ENCODE data around the gene CYP26C1. TPM values are rescaled to one million over a fixed set of nuclear protein-coding genes. Genes with fewer than 3 reads are reported as not detected.

CYP26C1 gene
- total RNA-seq, 2 experiments from 2014 or later, result not detected

DNA sequence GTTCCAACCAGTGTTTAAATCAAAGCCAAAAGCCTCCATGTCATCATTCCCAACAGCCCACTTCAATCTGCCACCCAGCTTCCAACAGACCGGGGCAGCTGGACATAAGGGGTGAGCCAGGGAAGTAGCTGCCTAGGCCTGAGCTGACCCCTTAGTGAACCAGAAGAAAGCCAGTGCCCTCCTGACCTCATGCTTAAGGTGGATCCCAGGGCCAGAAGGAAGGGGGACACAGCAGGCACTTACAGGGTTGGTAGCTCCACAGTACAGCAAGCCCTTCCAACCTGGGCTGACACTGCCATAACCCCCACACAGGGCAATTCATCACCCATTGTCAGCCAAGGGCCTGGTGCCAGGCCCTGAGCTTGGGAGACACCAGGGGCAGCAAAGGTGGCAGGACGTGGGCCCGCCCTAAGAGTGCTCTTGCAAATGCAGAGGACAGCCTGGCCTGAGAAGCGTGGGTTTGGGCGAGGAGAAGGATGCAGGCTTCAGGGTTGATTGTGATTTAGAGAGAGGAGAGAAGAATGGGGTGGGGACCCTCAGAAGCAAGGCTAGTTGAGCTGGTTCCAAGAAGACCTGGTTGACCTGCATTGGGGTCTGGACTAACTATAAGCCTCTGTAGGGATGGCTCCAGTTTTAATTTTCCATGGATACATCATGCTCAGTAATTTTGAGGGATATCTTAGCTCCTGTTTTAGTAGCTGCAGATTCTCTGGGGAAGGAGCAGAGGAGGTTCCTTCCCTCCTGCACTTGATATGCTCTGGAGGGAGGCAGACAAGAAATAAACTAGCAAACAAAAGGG is 10.0 kb downstream of the CYP26C1 start:
- no peaks in the 10 kb centered on the region for H3K36me3 Mint-ChIP-seq
- peaks cover 32% of the 10 kb centered on the region for H3K4me1 Mint-ChIP-seq
- H3K27ac Mint-ChIP-seq, result no peak overlapping the region
- H3K9me3 Mint-ChIP-seq, result no peaks in the 10 kb centered on the region
- no peak overlapping the region for H3K4me3 Mint-ChIP-seq
- peaks cover 94% of the 10 kb centered on the region for H3K27me3 Mint-ChIP-seq
- DNase-seq, result no peak

DNA sequence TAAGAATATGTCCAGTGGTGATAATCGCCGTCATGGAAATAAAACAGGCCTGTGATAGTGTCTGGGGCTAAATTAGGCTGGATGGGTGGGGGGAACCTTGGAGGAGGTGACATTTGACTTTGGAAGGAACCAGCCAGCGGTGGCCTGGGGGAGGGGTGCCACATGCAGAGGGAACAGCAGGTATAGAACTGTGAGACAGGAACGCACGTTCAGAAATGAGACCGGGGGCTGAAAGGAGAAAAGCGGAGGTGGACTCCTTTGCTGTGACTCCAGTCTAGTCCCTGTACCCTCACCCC is 10.5 kb downstream of the CYP26C1 start:
- H3K27ac Mint-ChIP-seq, result no peak overlapping the region
- no peaks in the 10 kb centered on the region for H3K36me3 Mint-ChIP-seq
- H3K9me3 Mint-ChIP-seq, result no peaks in the 10 kb centered on the region
- H3K27me3 Mint-ChIP-seq, result peaks cover 97% of the 10 kb centered on the region
- peaks cover 34% of the 10 kb centered on the region for H3K4me1 Mint-ChIP-seq
- no peak for DNase-seq
- no peak overlapping the region for H3K4me3 Mint-ChIP-seq

DNA sequence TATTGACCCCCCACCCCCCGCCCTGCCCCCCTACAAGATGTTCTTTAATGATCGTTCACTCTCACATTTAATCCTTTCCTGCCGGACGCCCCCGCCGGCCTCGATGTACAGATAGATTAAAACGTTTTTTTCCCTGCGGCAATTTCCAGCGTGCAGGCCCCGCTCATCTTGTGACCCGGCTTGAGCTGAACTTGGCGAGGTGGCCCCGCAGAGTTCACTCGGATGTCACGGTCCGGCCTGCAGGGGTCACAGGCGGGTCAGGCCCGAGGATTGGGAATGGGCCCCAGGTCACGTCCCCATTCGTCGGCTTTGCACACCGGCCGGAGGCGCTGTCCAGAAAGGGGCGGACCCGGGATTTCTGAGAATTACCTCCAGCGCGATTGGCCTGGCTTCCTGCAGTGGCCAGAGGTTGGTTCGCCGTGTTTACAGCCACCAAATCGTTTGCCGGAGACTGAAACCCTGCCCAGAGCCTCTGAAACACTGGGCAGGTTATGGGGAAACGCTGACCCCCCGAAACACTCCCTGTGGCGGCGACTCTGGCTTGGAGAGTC is 11.2 kb downstream of the CYP26C1 start:
- no peak for DNase-seq
- Mint-ChIP-seq H3K9me3 (no peaks in the 10 kb centered on the region), H3K27ac (no peak overlapping the region), H3K36me3 (no peaks in the 10 kb centered on the region), H3K4me1 (peaks cover 34% of the 10 kb centered on the region), H3K27me3 (peaks cover 97% of the 10 kb centered on the region), H3K4me3 (no peak overlapping the region)

DNA sequence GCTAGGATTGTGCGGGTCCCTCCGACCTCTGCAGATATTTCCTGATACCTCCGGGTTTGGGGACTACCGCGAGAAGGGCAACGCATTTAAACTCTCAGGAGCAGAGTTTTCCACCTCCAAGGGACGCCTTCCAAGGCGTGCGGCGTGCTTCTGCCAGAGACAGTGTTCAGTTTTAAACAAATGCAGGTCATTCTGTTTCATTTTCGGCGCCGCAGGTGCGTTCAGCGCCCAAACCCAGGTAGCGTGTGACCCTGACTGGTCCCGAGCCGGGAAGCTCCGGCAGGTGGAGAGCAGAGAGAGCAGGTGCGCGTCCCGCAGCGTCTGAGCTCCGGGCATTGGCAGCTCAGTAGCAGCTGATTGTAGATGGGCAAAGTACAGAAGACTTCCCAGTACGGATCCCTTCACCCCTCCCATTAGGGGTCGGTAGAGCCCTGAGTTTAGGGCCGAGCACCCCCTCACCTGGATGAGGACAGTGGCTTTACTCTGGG is 11.7 kb downstream of the CYP26C1 start:
- Mint-ChIP-seq H3K4me3 (no peak overlapping the region), H3K9me3 (no peaks in the 10 kb centered on the region), H3K4me1 (peaks cover 34% of the 10 kb centered on the region), H3K27ac (no peak overlapping the region), H3K27me3 (peaks cover 96% of the 10 kb centered on the region), H3K36me3 (no peaks in the 10 kb centered on the region)
- DNase-seq, result no peak

DNA sequence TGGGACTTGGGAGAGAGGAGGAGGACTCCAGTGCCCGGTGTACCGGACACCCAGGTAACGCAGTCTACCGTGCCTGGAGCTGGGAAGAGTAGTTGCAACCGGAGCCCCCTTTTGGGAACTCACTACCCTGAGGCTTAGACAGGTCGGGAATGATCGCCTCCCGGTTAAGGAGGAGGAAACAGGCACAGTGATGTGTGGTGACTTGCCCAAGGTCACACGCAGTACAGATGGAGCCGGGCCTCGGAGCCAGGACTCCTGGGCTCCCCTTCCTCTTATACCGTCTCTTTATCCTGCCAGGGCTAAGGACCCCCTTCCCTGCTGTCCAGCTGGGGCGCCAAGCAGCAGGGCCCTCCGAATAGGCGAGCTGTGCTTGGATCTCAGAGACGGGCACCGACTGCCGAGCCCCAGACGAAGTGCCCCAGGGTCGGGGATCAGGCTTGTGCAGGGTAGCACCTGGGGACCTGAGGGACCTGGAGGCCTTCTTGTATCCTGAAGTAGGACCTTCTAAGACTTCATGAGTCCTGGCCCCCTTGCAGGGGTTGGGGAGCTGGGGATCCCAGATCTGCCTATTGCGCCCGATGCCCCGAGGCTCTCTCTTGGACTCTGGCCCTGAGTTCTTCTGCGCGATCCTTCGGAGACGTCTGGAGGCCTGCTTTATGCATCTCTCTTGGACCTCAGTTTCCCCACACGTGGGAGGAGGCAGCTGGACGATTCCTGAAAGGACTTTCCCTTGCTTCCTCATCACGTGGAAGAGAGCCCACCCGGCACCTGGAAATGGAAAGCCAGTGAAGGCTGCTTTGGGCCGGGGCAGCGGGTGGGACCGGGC is 12.3 kb downstream of the CYP26C1 start:
- DNase-seq, result no peak
- Mint-ChIP-seq H3K27me3 (peaks cover 95% of the 10 kb centered on the region), H3K36me3 (no peaks in the 10 kb centered on the region), H3K27ac (no peak overlapping the region), H3K9me3 (no peaks in the 10 kb centered on the region), H3K4me3 (no peak overlapping the region), H3K4me1 (peaks cover 34% of the 10 kb centered on the region)

DNA sequence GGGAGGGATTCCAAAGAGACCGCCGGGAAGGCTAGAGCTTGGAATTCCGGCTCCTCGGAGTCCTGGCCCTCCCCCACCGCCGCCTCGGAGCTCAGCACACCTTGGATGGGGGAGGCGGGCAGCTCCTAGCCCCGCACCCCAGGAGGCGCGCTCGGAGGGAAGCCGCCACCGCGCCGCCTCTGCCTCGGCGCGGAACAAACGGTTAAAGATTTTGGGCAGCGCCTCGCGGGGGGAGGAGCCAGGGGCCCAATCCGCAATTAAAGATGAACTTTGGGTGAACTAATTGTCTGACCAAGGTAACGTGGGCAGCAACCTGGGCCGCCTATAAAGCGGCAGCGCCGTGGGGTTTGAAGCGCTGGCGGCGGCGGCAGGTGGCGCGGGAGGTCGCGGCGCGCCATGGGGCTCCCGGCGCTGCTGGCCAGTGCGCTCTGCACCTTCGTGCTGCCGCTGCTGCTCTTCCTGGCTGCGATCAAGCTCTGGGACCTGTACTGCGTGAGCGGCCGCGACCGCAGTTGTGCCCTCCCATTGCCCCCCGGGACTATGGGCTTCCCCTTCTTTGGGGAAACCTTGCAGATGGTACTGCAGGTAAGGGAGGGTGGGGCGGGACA is 13.0 kb downstream of the CYP26C1 start, which contains the start of gene CYP26A1:
Gene CYP26A1, plus strand, starts transcription at position 355 of the 608 bp plus-strand sequence. Its CDS starts 42 bp downstream, at position 397.
- Mint-ChIP-seq H3K9me3 (no peaks in the 10 kb centered on the region), H3K27me3 (peaks cover 95% of the 10 kb centered on the region), H3K4me3 (peak within 1 kb of the TSS; percentile 75), H3K4me1 (peaks cover 32% of the 10 kb centered on the region), H3K36me3 (no peaks in the 10 kb centered on the region), H3K27ac (no peak within 1 kb of the TSS)
- no peak for DNase-seq

DNA sequence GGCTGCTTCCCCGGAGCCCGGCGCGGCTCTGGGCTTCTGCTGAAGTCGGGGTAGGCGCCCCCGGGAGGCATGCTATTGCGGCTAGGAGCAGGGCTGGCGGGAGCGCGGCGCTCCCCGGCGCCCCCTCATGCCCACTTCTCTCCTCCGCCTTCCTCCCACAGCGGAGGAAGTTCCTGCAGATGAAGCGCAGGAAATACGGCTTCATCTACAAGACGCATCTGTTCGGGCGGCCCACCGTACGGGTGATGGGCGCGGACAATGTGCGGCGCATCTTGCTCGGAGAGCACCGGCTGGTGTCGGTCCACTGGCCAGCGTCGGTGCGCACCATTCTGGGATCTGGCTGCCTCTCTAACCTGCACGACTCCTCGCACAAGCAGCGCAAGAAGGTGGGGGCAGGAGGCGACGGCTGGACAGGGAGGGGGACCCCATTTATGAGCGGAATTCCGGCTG is 13.6 kb downstream of the CYP26C1 start:
- Mint-ChIP-seq H3K4me1 (peaks cover 30% of the 10 kb centered on the region), H3K4me3 (peak overlapping the region; percentile 75), H3K36me3 (no peaks in the 10 kb centered on the region), H3K27ac (no peak overlapping the region), H3K9me3 (no peaks in the 10 kb centered on the region), H3K27me3 (peaks cover 93% of the 10 kb centered on the region)
- no peak for DNase-seq

DNA sequence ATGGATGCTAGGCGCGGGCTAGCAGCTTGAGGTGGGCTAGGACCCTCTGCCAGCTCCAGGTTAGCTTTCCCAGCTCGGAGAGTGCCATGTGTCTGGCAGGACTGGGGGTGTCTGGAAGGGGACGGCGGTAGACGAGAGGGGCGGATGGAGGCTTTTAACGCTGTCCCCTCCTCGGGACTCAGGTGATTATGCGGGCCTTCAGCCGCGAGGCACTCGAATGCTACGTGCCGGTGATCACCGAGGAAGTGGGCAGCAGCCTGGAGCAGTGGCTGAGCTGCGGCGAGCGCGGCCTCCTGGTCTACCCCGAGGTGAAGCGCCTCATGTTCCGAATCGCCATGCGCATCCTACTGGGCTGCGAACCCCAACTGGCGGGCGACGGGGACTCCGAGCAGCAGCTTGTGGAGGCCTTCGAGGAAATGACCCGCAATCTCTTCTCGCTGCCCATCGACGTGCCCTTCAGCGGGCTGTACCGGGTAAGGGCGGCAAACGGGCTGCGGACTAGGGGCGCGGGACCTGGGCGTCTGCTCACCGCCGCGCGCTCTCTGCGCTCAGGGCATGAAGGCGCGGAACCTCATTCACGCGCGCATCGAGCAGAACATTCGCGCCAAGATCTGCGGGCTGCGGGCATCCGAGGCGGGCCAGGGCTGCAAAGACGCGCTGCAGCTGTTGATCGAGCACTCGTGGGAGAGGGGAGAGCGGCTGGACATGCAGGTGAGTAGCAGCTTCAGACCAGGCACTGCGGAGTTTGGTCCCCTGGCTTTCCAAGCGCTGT is 14.2 kb downstream of the CYP26C1 start:
- H3K9me3 Mint-ChIP-seq, result no peaks in the 10 kb centered on the region
- H3K27ac Mint-ChIP-seq, result no peak overlapping the region
- DNase-seq, result no peak
- H3K27me3 Mint-ChIP-seq, result peaks cover 95% of the 10 kb centered on the region
- no peaks in the 10 kb centered on the region for H3K36me3 Mint-ChIP-seq
- peak overlapping the region; percentile 75 for H3K4me3 Mint-ChIP-seq
- peaks cover 30% of the 10 kb centered on the region for H3K4me1 Mint-ChIP-seq

DNA sequence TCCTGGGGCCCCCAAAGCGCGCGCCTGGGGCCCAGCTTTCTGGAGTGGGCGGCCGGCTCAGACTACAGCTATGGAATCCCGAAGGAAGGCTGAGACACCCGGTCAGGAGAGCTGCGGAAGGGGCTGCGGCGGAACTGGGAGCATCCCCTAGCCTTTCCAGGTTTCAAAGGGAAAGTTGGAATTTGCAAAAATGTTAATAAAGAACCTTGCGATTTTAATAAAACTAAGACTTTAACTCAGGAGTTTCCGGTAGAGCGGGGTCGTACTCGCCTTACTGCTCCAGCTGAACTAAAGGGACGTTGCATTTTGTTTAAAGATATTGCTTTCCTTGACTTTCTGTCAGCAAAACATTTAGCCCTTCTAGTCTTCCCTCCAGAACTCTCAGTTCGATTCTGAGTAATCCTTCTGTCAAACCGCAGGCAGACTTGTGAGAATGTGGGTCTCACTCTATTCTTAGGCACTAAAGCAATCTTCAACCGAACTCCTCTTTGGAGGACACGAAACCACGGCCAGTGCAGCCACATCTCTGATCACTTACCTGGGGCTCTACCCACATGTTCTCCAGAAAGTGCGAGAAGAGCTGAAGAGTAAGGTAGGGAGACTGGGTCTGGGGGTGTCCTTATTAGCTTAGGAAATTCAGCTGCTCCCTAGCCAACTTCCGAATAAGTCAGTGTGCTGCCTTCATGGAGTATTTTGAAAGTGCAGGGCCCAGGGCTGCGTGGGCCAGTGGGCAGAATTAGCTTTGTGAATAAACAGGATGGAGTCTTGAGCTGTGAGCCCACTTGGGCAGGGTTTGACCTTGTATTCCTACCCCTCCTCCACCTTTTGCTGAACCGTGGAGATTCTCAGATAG is 15.0 kb downstream of the CYP26C1 start:
- Mint-ChIP-seq H3K36me3 (no peaks in the 10 kb centered on the region), H3K27ac (no peak overlapping the region), H3K9me3 (no peaks in the 10 kb centered on the region), H3K27me3 (peaks cover 93% of the 10 kb centered on the region), H3K4me1 (peaks cover 33% of the 10 kb centered on the region), H3K4me3 (no peak overlapping the region)
- no peak for DNase-seq

DNA sequence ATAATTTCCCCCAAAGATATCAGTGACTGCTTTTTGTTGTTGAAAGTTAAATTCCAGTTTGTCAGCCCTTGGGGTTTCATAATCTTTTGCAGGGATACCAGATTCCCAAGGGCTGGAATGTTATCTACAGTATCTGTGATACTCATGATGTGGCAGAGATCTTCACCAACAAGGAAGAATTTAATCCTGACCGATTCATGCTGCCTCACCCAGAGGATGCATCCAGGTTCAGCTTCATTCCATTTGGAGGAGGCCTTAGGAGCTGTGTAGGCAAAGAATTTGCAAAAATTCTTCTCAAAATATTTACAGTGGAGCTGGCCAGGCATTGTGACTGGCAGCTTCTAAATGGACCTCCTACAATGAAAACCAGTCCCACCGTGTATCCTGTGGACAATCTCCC is 16.3 kb downstream of the CYP26C1 start:
- H3K4me1 Mint-ChIP-seq, result peaks cover 31% of the 10 kb centered on the region
- H3K9me3 Mint-ChIP-seq, result no peaks in the 10 kb centered on the region
- H3K36me3 Mint-ChIP-seq, result no peaks in the 10 kb centered on the region
- H3K27me3 Mint-ChIP-seq, result peaks cover 93% of the 10 kb centered on the region
- H3K27ac Mint-ChIP-seq, result no peak overlapping the region
- no peak overlapping the region for H3K4me3 Mint-ChIP-seq
- no peak for DNase-seq

DNA sequence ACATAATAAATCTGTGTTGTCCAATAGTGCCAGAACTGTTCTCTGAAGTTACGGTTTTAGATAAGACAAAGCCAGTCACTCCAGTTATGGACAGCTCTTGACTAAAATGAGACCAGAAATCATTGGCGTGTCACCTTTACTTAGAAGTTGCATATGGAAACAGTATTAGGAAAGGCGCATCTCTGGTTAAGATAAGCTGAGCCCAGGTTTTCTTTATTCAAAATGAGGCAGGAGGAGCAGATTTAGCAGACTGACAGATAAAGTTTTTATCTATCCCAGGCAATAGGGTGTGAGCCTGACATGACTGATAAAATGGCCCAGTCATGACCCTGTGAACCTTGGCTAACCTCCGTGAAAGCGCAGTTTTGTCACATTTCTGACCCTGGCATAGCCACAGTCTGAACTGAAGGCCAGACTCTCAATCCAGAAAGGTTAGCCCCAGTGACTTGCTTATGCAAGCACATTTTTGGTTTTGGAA is 17.3 kb downstream of the CYP26C1 start:
- Mint-ChIP-seq H3K9me3 (no peaks in the 10 kb centered on the region), H3K36me3 (no peaks in the 10 kb centered on the region), H3K4me3 (no peak overlapping the region), H3K4me1 (peaks cover 23% of the 10 kb centered on the region), H3K27me3 (peaks cover 84% of the 10 kb centered on the region), H3K27ac (no peak overlapping the region)
- no peak for DNase-seq

DNA sequence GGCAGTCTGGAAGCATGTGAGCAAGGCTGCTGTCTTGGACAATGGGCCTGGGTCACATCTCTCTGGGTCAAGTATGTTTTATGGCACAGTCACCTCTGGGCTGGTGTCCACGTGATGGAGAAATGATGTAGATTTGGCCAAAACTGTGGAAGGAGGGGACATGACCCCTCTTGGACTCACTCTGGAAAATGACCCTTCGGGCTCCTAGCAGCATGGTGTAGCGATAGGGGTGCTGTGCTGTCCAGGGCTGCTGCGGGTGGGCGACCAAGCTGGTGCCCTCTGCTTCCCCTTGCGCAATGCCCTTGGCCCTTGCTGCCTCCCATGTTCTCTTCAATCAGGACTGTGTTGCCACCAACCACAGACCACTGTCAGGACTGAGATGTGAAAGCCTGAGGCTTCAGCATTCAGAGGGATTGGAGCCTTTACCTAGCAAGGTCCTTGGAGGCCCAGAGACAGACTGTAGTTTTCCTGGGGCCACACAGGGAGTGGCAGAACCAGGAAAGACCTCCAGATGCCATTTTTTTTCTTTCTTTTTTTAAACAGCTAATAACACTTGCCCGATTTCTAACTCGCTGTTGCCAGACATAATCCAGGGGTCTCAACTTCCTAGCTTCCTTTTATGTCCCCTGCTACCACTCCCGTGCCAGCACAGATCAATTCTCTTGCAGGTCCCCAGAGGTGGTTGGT is 19.2 kb downstream of the CYP26C1 start:
- H3K9me3 Mint-ChIP-seq, result no peaks in the 10 kb centered on the region
- H3K27me3 Mint-ChIP-seq, result peaks cover 66% of the 10 kb centered on the region
- H3K36me3 Mint-ChIP-seq, result no peaks in the 10 kb centered on the region
- no peak overlapping the region for H3K4me3 Mint-ChIP-seq
- no peak overlapping the region for H3K27ac Mint-ChIP-seq
- DNase-seq, result no peak
- H3K4me1 Mint-ChIP-seq, result peaks cover 14% of the 10 kb centered on the region

DNA sequence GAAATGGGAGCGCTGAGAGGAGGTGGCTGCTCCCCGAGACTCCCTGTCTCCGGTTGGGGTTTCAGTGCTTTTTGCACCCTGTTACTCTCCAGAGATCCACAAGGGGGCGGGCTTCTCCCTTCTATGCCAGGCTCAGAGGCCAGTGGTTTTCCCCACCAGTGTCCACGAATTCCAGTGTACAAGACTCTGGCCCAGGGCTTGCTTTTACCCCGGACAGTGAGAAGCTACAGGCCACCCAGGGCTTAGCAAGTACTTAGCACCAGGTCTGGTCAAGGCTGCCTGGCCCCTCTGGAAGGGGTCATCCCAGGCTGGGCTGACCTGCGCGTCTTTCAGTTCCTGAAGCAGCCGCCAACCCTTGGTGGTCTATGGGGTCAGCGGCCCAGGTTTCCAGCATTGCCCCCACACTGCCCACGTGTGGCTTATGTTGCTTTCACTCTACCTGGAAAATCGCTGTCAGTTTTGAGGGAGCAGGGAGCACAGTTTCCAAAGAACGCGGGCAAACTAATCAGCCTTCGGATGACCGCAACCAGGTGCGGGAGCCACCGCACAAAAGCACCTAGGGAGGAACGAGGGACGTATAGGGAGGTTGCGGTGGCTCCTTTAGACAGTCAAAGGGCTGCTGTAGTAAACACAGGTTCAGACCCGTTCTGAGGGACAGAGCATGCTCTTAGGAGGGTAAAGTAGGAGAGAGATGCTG is 19.9 kb downstream of the CYP26C1 start:
- H3K36me3 Mint-ChIP-seq, result no peaks in the 10 kb centered on the region
- H3K27me3 Mint-ChIP-seq, result peaks cover 59% of the 10 kb centered on the region
- no peak for DNase-seq
- H3K9me3 Mint-ChIP-seq, result no peaks in the 10 kb centered on the region
- peaks cover 8% of the 10 kb centered on the region for H3K4me1 Mint-ChIP-seq
- no peak overlapping the region for H3K4me3 Mint-ChIP-seq
- H3K27ac Mint-ChIP-seq, result no peak overlapping the region
